H1 (cell line): ENCODE measurements around the gene SV2C. TPM values are rescaled to one million over a fixed set of nuclear protein-coding genes. Genes with fewer than 3 reads are reported as not detected.

Source experiments
- CTCF ChIA-PET: fragments of 300-600 bp; sonication (Branson Sonifier 250); formaldehyde crosslinking; loops from one replicate; lab custom pipeline; 2021; ENCODE audit not compliant: partially characterized antibody; lab: Charles Lee
- POLR2A ChIA-PET: fragments of 300-600 bp; sonication (Branson Sonifier 250); formaldehyde crosslinking; loops from one replicate; lab custom pipeline; 2021; ENCODE audit warnings: inconsistent platforms; ENCODE audit not compliant: partially characterized antibody; lab: Charles Lee
- DNase-seq, 2 experiments: peaks; one replicate each; pipeline versions ENCODE4 v3.0.0 to v3.0.0-alpha.2; 2010 to 2022; ENCODE audit warnings: low spot score in 2 of 2, low read depth in 1 of 2, mixed read lengths in 1 of 2
- FAIRE-seq: peaks from 2 replicates; lab custom pipeline; 2011; peaks lifted over from hg19 to GRCh38; lab: Jason Lieb, UNC
- H2AFZ ChIP-seq: 2 replicates; pipeline ENCODE4 v1.8.1; 2012; ENCODE audit warnings: low read length, inconsistent platforms
- H2AK5ac ChIP-seq: 2 replicates; pipeline ENCODE4 v1.6.1; 2013; ENCODE audit warnings: low read depth, low read length
- H2BK120ac ChIP-seq: replicated peaks from 2 replicates; pipeline ENCODE3; 2013; ENCODE audit warnings: low read depth, low read length, inconsistent platforms
- H2BK12ac ChIP-seq: 2 replicates; pipeline ENCODE4 v1.6.1; 2013; ENCODE audit warnings: low read depth, low read length
- H2BK15ac ChIP-seq: 2 replicates; pipeline ENCODE4 v1.6.1; 2013; ENCODE audit warnings: low read length
- H2BK20ac ChIP-seq: 2 replicates; pipeline ENCODE4 v1.6.1; 2013; ENCODE audit warnings: low read length
- H2BK5ac ChIP-seq: 2 replicates; pipeline ENCODE4 v1.6.1; 2013; ENCODE audit warnings: low read depth, low read length
- H3K14ac ChIP-seq: 2 replicates; pipeline ENCODE4 v1.6.1; 2013; ENCODE audit warnings: inconsistent platforms; ENCODE audit not compliant: insufficient read length
- H3K18ac ChIP-seq: 2 replicates; pipeline ENCODE4 v1.6.1; 2013; ENCODE audit warnings: low read length; ENCODE audit errors: extremely low read depth
- H3K23ac ChIP-seq: 2 replicates; pipeline ENCODE4 v1.6.1; 2013; ENCODE audit warnings: inconsistent platforms; ENCODE audit not compliant: insufficient read length
- H3K23me2 ChIP-seq: 2 replicates; pipeline ENCODE4 v1.6.1; 2013; ENCODE audit warnings: low read depth, low read length
- H3K27ac ChIP-seq: 2 replicates; pipeline ENCODE4 v1.6.1; 2011; ENCODE audit warnings: low read depth, low read length, inconsistent platforms
- H3K27me3 ChIP-seq, 4 experiments: replicated peaks in 1 of 4; 1 replicate in 1 of 4; 2 replicates in 3 of 4; pipeline versions ENCODE4 v1.6.1 to v1.8.1; 2011 to 2013; ENCODE audit warnings: low read length in 3 of 4, mild to moderate bottlenecking in 3 of 4, inconsistent platforms in 2 of 4, mixed read lengths in 2 of 4, moderate library complexity in 1 of 4; ENCODE audit not compliant: control insufficient read depth in 3 of 4, insufficient read depth in 3 of 4; ENCODE audit errors: extremely low read depth in 1 of 4
- H3K36me3 ChIP-seq, 4 experiments: 2 replicates each; pipeline versions ENCODE4 v1.6.1 to v1.8.1; 2011 to 2013; ENCODE audit warnings: mild to moderate bottlenecking in 4 of 4, low read length in 3 of 4, moderate library complexity in 2 of 4, control low read depth in 1 of 4, inconsistent platforms in 1 of 4; ENCODE audit not compliant: insufficient read depth in 4 of 4, control insufficient read depth in 2 of 4
- H3K4ac ChIP-seq: replicated peaks from 2 replicates; pipeline ENCODE3; 2013; ENCODE audit warnings: low read length, low read depth, mixed read lengths, inconsistent platforms; ENCODE audit not compliant: insufficient read length
- H3K4me1 ChIP-seq, 4 experiments: replicated peaks in 1 of 4; 1 replicate in 1 of 4; 2 replicates in 3 of 4; pipeline versions ENCODE4 v1.6.1 to v1.8.1; 2011 to 2013; ENCODE audit warnings: low read length in 3 of 4, inconsistent platforms in 2 of 4, mixed read lengths in 1 of 4; ENCODE audit not compliant: insufficient read depth in 4 of 4, control insufficient read depth in 3 of 4
- H3K4me2 ChIP-seq, 2 experiments: 2 replicates each; pipeline versions ENCODE4 v1.6.1 to v1.8.1; 2011 to 2013; ENCODE audit warnings: low read depth in 2 of 2, low read length in 2 of 2, control low read depth in 1 of 2, inconsistent platforms in 1 of 2, mild to moderate bottlenecking in 1 of 2; ENCODE audit not compliant: insufficient read depth in 1 of 2
- H3K4me3 ChIP-seq, 4 experiments: fragments of 200-600, 300-600 bp in 1 of 4; sonication (generic), shearing (Covaris generic), sonication (Bioruptor Twin) in 1 of 4; 2 replicates each; pipeline versions ENCODE4 v1.5.1 to v1.8.1; 2011 to 2016; ENCODE audit warnings: low read length in 4 of 4, low read depth in 3 of 4, control low read depth in 2 of 4, inconsistent platforms in 2 of 4, mild to moderate bottlenecking in 2 of 4, mixed read lengths in 1 of 4, moderate library complexity in 1 of 4; ENCODE audit not compliant: insufficient read depth in 2 of 4; ENCODE audit errors: extremely low read depth in 1 of 4
- H3K56ac ChIP-seq: replicated peaks from 2 replicates; pipeline ENCODE3; 2013; ENCODE audit warnings: low read depth, mild to moderate bottlenecking, mixed read lengths, low read length, inconsistent platforms; ENCODE audit not compliant: insufficient read length
- H3K79me1 ChIP-seq: 2 replicates; pipeline ENCODE4 v1.6.1; 2013; ENCODE audit warnings: low read depth, low read length, control low read depth
- H3K79me2 ChIP-seq, 2 experiments: 2 replicates each; pipeline versions ENCODE4 v1.6.1 to v1.8.1; 2012 to 2013; ENCODE audit warnings: low read length in 2 of 2, mild to moderate bottlenecking in 2 of 2, inconsistent platforms in 1 of 2; ENCODE audit not compliant: insufficient read depth in 2 of 2, control insufficient read depth in 1 of 2
- H3K9ac ChIP-seq, 4 experiments: replicated peaks in 1 of 4; 1 replicate in 1 of 4; 2 replicates in 3 of 4; pipeline versions ENCODE4 v1.6.1 to v1.8.1; 2011 to 2013; ENCODE audit warnings: low read depth in 3 of 4, low read length in 3 of 4, control low read depth in 2 of 4, mild to moderate bottlenecking in 2 of 4, moderate library complexity in 2 of 4, inconsistent platforms in 1 of 4; ENCODE audit errors: extremely low read depth in 1 of 4
- H3K9me3 ChIP-seq, 2 experiments: 2 replicates each; pipeline versions ENCODE4 v1.6.1 to v1.8.1; 2012 to 2013; ENCODE audit warnings: mild to moderate bottlenecking in 2 of 2, moderate library complexity in 2 of 2, control low read depth in 1 of 2, inconsistent platforms in 1 of 2, low read depth in 1 of 2, low read length in 1 of 2, mixed read lengths in 1 of 2; ENCODE audit not compliant: insufficient read depth in 2 of 2
- H4K20me1 ChIP-seq, 2 experiments: replicated peaks in 1 of 2; 2 replicates each; pipeline versions ENCODE3 to v1.8.1; 2011 to 2013; ENCODE audit warnings: inconsistent platforms in 2 of 2, low read length in 2 of 2, mild to moderate bottlenecking in 1 of 2; ENCODE audit not compliant: insufficient read depth in 2 of 2, control insufficient read depth in 1 of 2
- H4K5ac ChIP-seq: 2 replicates; pipeline ENCODE4 v1.6.1; 2013; ENCODE audit warnings: low read length, low read depth, mixed read lengths, inconsistent platforms; ENCODE audit not compliant: insufficient read length
- H4K8ac ChIP-seq: 2 replicates; pipeline ENCODE4 v1.8.0; 2013; ENCODE audit warnings: mild to moderate bottlenecking, moderate library complexity, low read length, inconsistent platforms; ENCODE audit not compliant: insufficient read depth; ENCODE audit errors: extremely low read depth
- H4K91ac ChIP-seq: replicated peaks from 2 replicates; pipeline ENCODE3; 2013; ENCODE audit warnings: low read length, mixed read lengths, inconsistent platforms; ENCODE audit not compliant: insufficient read length
- CREB1 ChIP-seq: IDR thresholded peaks from 2 replicates; pipeline ENCODE4 v1.6.1; 2012; ENCODE audit warnings: inconsistent platforms
- RAD21 ChIP-seq, 2 experiments: IDR thresholded peaks in 1 of 2; conservative IDR thresholded peaks in 1 of 2; 2 replicates each; pipeline ENCODE4 v1.6.1; 2011; ENCODE audit warnings: low read depth in 2 of 2, low read length in 2 of 2, improper control_type of control experiment in 1 of 2, inconsistent platforms in 1 of 2, mild to moderate bottlenecking in 1 of 2, moderate library complexity in 1 of 2
- WGBS, 2 experiments: shearing (Covaris generic) in 1 of 2; methylation state at CpG; one replicate each; pipeline versions ENCODE4 v1.1.6 to v1.1.7; 2013 to 2015; ENCODE audit warnings: low lambda C conversion rate in 2 of 2, mixed read lengths in 2 of 2, inconsistent platforms in 1 of 2, low coverage in 1 of 2, missing lambda C conversion rate in 1 of 2; ENCODE audit not compliant: insufficient replicate concordance in 2 of 2, insufficient coverage in 1 of 2, insufficient read length in 1 of 2; ENCODE audit errors: extremely low coverage in 1 of 2, missing lambda C conversion rate in 1 of 2; 5-methylcytosine and 5-hydroxymethylcytosine counted together
- polyA plus RNA-seq, 7 experiments: library from polyadenylated mRNA; depleted of rRNA in 3 of 7; stranded (reverse) in 5 of 7; unstranded in 2 of 7; fragments of >200 nt in 5 of 7; fragments of 200-250 nt in 2 of 7; gene quantifications; 1 replicate in 5 of 7; 2 replicates in 1 of 7; 4 replicates in 1 of 7; pipeline versions ENCODE4 v1.2.1 to v1.2.3, GENCODE V29; 2011 to 2013; ENCODE audit warnings: missing spikeins in 2 of 7, mixed read lengths in 2 of 7
- total RNA-seq: library from RNA; stranded (reverse); fragmentation: NEBNext Ultra II Directional; extraction: Animal tissue kit (Norgen Biotek cat#: 25700); gene quantifications from 2 replicates; pipeline ENCODE4 v1.2.1, GENCODE V29; 2021
- TF ChIP-seq, protein P1 (sequence below): IDR thresholded peaks from 2 replicates; pipeline ENCODE4 v1.6.1; 2012; ENCODE audit warnings: inconsistent platforms

SV2C gene
- total and polyA plus RNA-seq, 2 of the 8 experiments (the other 6 are each of a cell fraction or from before 2014, with no cell fraction given): 0.08 to 0.24 TPM

GRCh38 chr5:76084496-76085242, 1.5 kb downstream of the SV2C start:
- Histone ChIP-seq H3K4me2 (peak overlapping the region; percentile 73 to 91), H3K9ac (no peak overlapping the region), H3K23ac (no peak overlapping the region), H3K4me3 (peak overlapping the region; percentile 49 to 74 (median 56)), H3K14ac (no peak overlapping the region), H3K36me3 (no peaks in the 10 kb centered on the region), H3K79me2 (no peaks in the 10 kb centered on the region), H3K79me1 (no peaks in the 10 kb centered on the region), H3K56ac (no peak overlapping the region), H2BK20ac (no peak overlapping the region), H4K91ac (no peak overlapping the region), H2BK120ac (no peak overlapping the region), H2AK5ac (no peak overlapping the region), H3K23me2 (peaks cover 26% of the 10 kb centered on the region), H3K27ac (no peak overlapping the region), H3K27me3 (peaks cover 30 to 66% (median 54%) of the 10 kb centered on the region in 4 experiments), H3K4ac (no peak overlapping the region), H3K9me3 (no peaks in the 10 kb centered on the region), H4K5ac (no peak overlapping the region), H2BK12ac (0 out of 2 replicates have a peak overlapping the region, but pooled peaks have one; percentile 33), H2BK15ac (no peak overlapping the region), H4K20me1 (no peaks in the 10 kb centered on the region), H3K4me1 (peaks cover 0 to 10% (median 6%) of the 10 kb centered on the region in 4 experiments; a peak in 6 of 7 replicates), H2BK5ac (no peak overlapping the region), H3K18ac (no peak overlapping the region), H2AFZ (0 out of 2 replicates have a peak overlapping the region, but pooled peaks have one; percentile 66), H4K8ac (peak overlapping the region; percentile 62; the same call in 1 of the 2 replicates)
- DNase-seq (peak in 1 of 2 experiments; percentile 62), FAIRE-seq (no peak)
- ChIA-PET CTCF (interaction anchor here (0.8 to 2.0 kb wide), 9 partner anchors 10 to 349 kb away, joined by 3 to 7 read pairs (median 3); partner anchors contain the start of gene IQGAP2), POLR2A (no interaction called here)
- TF ChIP-seq CREB1 (peak; percentile 49; the same call in 1 of the 2 replicates), RAD21 (IDR thresholded peaks at IDR 0.05 in 1 of 2, conservative IDR thresholded peaks at IDR 0.05 in 1 of 2; ENCODE audit: low read depth in 2 of 2, low read length in 2 of 2) (no peak)
- TF ChIP-seq, protein P1, sequence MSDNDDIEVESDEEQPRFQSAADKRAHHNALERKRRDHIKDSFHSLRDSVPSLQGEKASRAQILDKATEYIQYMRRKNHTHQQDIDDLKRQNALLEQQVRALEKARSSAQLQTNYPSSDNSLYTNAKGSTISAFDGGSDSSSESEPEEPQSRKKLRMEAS: peak; percentile 64
- WGBS, 2 experiments: 10% methylated on average over 23 of the region's 74 CpGs; no CpG with 5 or more reads in 1 of the 2 experiments
